GM12878 (cell line): ENCODE results near the gene ZNF385C. TPM values are rescaled to one million over a fixed set of nuclear protein-coding genes. Genes with fewer than 3 reads are reported as not detected.

Experiments
- ATAC-seq: fragments of 200-7000 bp; cut with Tn5 transposase; 3 replicates; pipeline ENCODE4 v1.9.1; 2020; ENCODE audit warnings: mild to moderate bottlenecking, moderate library complexity
- BruUV-seq: library from RNA; stranded (reverse); fragments of 400-500 nt; replicated peaks from 2 replicates; lab custom pipeline; 2021; lab: Mats Ljungman, UMichigan
- CTCF ChIA-PET: fragments of 300-600 bp; sonication (Branson Sonifier 250); formaldehyde crosslinking; extraction: SDS; loops from one replicate; lab custom pipeline; 2021; ENCODE audit warnings: inconsistent platforms; lab: Yijun Ruan, JAX
- POLR2A ChIA-PET: fragments of 350-600 bp; formaldehyde crosslinking; extraction: SDS; loops from one replicate; lab custom pipeline; 2021; ENCODE audit warnings: inconsistent platforms; lab: Charles Lee
- RAD21 ChIA-PET: fragments of 300-600 bp; sonication (Branson Sonifier 250); formaldehyde crosslinking; loops from one replicate; lab custom pipeline; 2023; ENCODE audit warnings: antibody characterized with exemption; ENCODE audit not compliant: unreplicated experiment; lab: Charles Lee
- SMC1A ChIA-PET: fragments of 300-600 bp; sonication (Branson Sonifier 250); formaldehyde crosslinking; loops from one replicate; lab custom pipeline; 2023; ENCODE audit not compliant: unreplicated experiment, uncharacterized antibody; lab: Charles Lee
- DNase-seq: peaks from one replicate; pipeline ENCODE4 v3.0.0-alpha.2; 2011; ENCODE audit warnings: low read depth, low spot score
- FAIRE-seq: peaks from 3 replicates; lab custom pipeline; 2011; peaks lifted over from hg19 to GRCh38; lab: Jason Lieb, UNC
- H2AFZ ChIP-seq: 2 replicates; pipeline ENCODE4 v1.6.0; 2011; ENCODE audit warnings: low read depth, low read length, control low read depth; ENCODE audit not compliant: control insufficient read depth
- H3K27ac ChIP-seq: 2 replicates; pipeline ENCODE4 v1.5.1; 2011; ENCODE audit warnings: control low read depth; ENCODE audit not compliant: control insufficient read depth, insufficient read depth
- H3K27me3 ChIP-seq, 2 experiments: replicated peaks in 1 of 2; 2 replicates each; pipeline versions ENCODE4 v1.6.0 to v1.6.1; 2011; ENCODE audit warnings: low read length in 1 of 2; ENCODE audit not compliant: control insufficient read depth in 2 of 2, insufficient read depth in 2 of 2
- H3K36me3 ChIP-seq, 2 experiments: 2 replicates each; pipeline ENCODE4 v1.5.1; 2011; ENCODE audit warnings: low read length in 1 of 2; ENCODE audit not compliant: control insufficient read depth in 2 of 2, insufficient read depth in 2 of 2
- H3K4me1 ChIP-seq: 2 replicates; pipeline ENCODE4 v1.6.1; 2011; ENCODE audit warnings: mild to moderate bottlenecking, low read length, moderate library complexity, mixed read lengths; ENCODE audit not compliant: control insufficient read depth, insufficient read depth
- H3K4me2 ChIP-seq: 2 replicates; pipeline ENCODE4 v1.6.0; 2011; ENCODE audit warnings: control low read depth; ENCODE audit not compliant: control insufficient read depth, insufficient read depth
- H3K4me3 ChIP-seq: fragments of 200-600 bp; sonication (generic); 2 replicates; pipeline ENCODE4 v1.5.1; 2016
- H3K79me2 ChIP-seq: 2 replicates; pipeline ENCODE4 v1.6.0; 2011; ENCODE audit warnings: low read length; ENCODE audit not compliant: control insufficient read depth, insufficient read depth
- H3K9ac ChIP-seq: 2 replicates; pipeline ENCODE4 v1.8.0; 2011; ENCODE audit warnings: low read length, control low read depth, mixed read lengths; ENCODE audit not compliant: control insufficient read depth, insufficient read depth
- H3K9me3 ChIP-seq: replicated peaks from 3 replicates; pipeline ENCODE4 v1.5.1; 2011; ENCODE audit warnings: mild to moderate bottlenecking, low read length; ENCODE audit not compliant: control insufficient read depth, insufficient read depth
- H4K20me1 ChIP-seq: 2 replicates; pipeline ENCODE4 v1.6.0; 2011; ENCODE audit not compliant: control insufficient read depth, insufficient read depth
- BCL11A ChIP-seq: IDR thresholded peaks from 2 replicates; pipeline ENCODE4 v1.6.1; 2011; ENCODE audit warnings: low read depth, low read length
- CUX1 ChIP-seq: IDR thresholded peaks from 2 replicates; pipeline ENCODE4 v1.6.1; 2012; ENCODE audit warnings: improper control_type of control experiment, low read depth, low read length; ENCODE audit not compliant: insufficient replicate concordance
- EED ChIP-seq: sonication (generic); IDR thresholded peaks from 2 replicates; pipeline ENCODE4 v1.6.1; 2016; ENCODE audit warnings: antibody characterized with exemption, low read depth
- ELK1 ChIP-seq: IDR thresholded peaks from 2 replicates; pipeline ENCODE4 v1.6.1; 2012; ENCODE audit warnings: low read depth, low read length, improper control_type of control experiment
- FOS ChIP-seq: IDR thresholded peaks from 3 replicates; pipeline ENCODE4 v1.6.1; 2011; ENCODE audit warnings: borderline replicate concordance; ENCODE audit not compliant: insufficient read length; ENCODE audit errors: extremely low read depth
- MLLT1 ChIP-seq: fragments of 450-650 bp; IDR thresholded peaks from 2 replicates; pipeline ENCODE4 v1.6.1; 2016; ENCODE audit warnings: mild to moderate bottlenecking
- NFIC ChIP-seq: IDR thresholded peaks from 2 replicates; pipeline ENCODE4 v1.6.1; 2012; ENCODE audit warnings: low read depth, mild to moderate bottlenecking, inconsistent platforms, low read length, moderate library complexity
- PAX5 ChIP-seq: IDR thresholded peaks from 2 replicates; pipeline ENCODE4 v1.6.1; 2011; ENCODE audit warnings: low read depth, low read length, borderline replicate concordance
- SMAD5 ChIP-seq: IDR thresholded peaks from 2 replicates; pipeline ENCODE4 v1.6.1; 2016; ENCODE audit warnings: antibody characterized with exemption, low read depth
- ZBTB11 ChIP-seq: fragments of 450-650 bp; formaldehyde crosslinking; IDR thresholded peaks from 2 replicates; pipeline ENCODE4 v1.5.0; 2022; ENCODE audit warnings: mild to moderate bottlenecking, missing genetic modification characterization
- ZNF274 ChIP-seq: IDR thresholded peaks from one replicate; pipeline ENCODE4 v1.8.0; 2011; ENCODE audit not compliant: insufficient read length, insufficient read depth
- ZSCAN29 ChIP-seq: fragments of 450-650 bp; IDR thresholded peaks from 2 replicates; pipeline ENCODE4 v1.6.1; 2017; ENCODE audit warnings: mild to moderate bottlenecking, moderate library complexity
- WGBS: methylation state at CpG from one replicate; pipeline ENCODE4 v1.1.6; 2016; ENCODE audit warnings: low lambda C conversion rate; ENCODE audit not compliant: insufficient replicate concordance, insufficient coverage; ENCODE audit errors: missing lambda C conversion rate; 5-methylcytosine and 5-hydroxymethylcytosine counted together
- in situ Hi-C: fragments of 300-500 bp; cut with MboI; formaldehyde crosslinking; loops from 9 replicates; pipeline ENCODE4 v1.14.3; 2018; ENCODE audit warnings: mixed read lengths
- intact Hi-C: fragments of 100-400 bp; cut with micrococcal nuclease; formaldehyde crosslinking; loops from one replicate; pipeline ENCODE4 v1.14.2; 2022; ENCODE audit not compliant: unreplicated experiment
- polyA plus RNA-seq, 11 experiments: library from polyadenylated mRNA; depleted of rRNA in 4 of 11; unstranded in 6 of 11; stranded (reverse) in 5 of 11; fragments of >200 nt; fragmentation: Nextera tagmentation in 4 of 11; fragmentation: Illumina TruSeq in 1 of 11; extraction: Ambion mirVana in 4 of 11; extraction: Trizol in 1 of 11; gene quantifications; 1 replicate in 1 of 11; 2 replicates in 10 of 11; pipeline versions ENCODE4 v1.2.1 to v1.2.3, GENCODE V29; 2011 to 2016; ENCODE audit warnings: inconsistent platforms in 2 of 11, missing spikeins in 2 of 11, low read depth in 1 of 11
- total RNA-seq, 4 experiments: library from RNA; depleted of rRNA in 3 of 4; stranded (reverse); fragments of >200 nt in 3 of 4; fragmentation: Illumina TruSeq in 1 of 4; extraction: Trizol in 1 of 4; gene quantifications; 2 replicates each; pipeline versions ENCODE4 v1.2.1 to v1.2.3, GENCODE V29; 2013 to 2021

ZNF385C gene
- total and polyA plus RNA-seq, 10 of the 15 experiments (the other 5 are each of a cell fraction or from before 2014, with no cell fraction given): 0.06 to 0.20 (median 0.07) TPM; not detected in 5

- SMC1A ChIA-PET: interaction anchor here (1.5 kb wide), 1 partner anchor 9 kb away, joined by 4 read pairs; no protein-coding TSS in a partner anchor
- Histone ChIP-seq H2AFZ (no peak overlapping the region), H3K36me3 (no peaks in the 10 kb centered on the region), H3K4me2 (no peak overlapping the region), H4K20me1 (no peaks in the 10 kb centered on the region), H3K27ac (no peak overlapping the region), H3K79me2 (no peaks in the 10 kb centered on the region), H3K9ac (no peak overlapping the region), H3K27me3 (peaks cover 2 to 4% of the 10 kb centered on the region in 2 experiments), H3K9me3 (peaks cover 8% of the 10 kb centered on the region; the same call in 2 of the 3 replicates), H3K4me1 (no peaks in the 10 kb centered on the region), H3K4me3 (no peak overlapping the region)
- in situ Hi-C loops: no loop called here
- WGBS: 44% methylated on average over 3 of the region's 3 CpGs
- intact Hi-C loops: no loop called here
- DNase-seq: no peak
- RAD21 ChIA-PET: interaction anchor here (1.1 kb wide), 1 partner anchor 29 kb away, joined by 3 read pairs; no protein-coding TSS in a partner anchor
- CTCF ChIA-PET: interaction anchor here (2.8 kb wide), 1 partner anchor 12 kb away, joined by 15 read pairs; no protein-coding TSS in a partner anchor
- POLR2A ChIA-PET: interaction anchor here (0.6 to 1.2 kb wide), 2 partner anchors 10 to 13 kb away, joined by 3 to 4 read pairs; no protein-coding TSS in a partner anchor
- no TSS peak for BruUV-seq
- no peak for FAIRE-seq
- ATAC-seq: no peak
- TF ChIP-seq FOS (no peak), EED (no peak), ZNF274 (no peak), ELK1 (no peak), SMAD5 (no peak), NFIC (no peak), PAX5 (no peak), ZSCAN29 (no peak), ZBTB11 (CRISPR knock-in tag) (no peak), BCL11A (no peak), CUX1 (no peak), MLLT1 (no peak)
These were observed 43.2 kb downstream of the ZNF385C start for GRCh38 chr17:42055027-42055426.
